GM18526 (cell line): Measurements from ENCODE around the gene RELN.

ENCODE experiments used
- POLR2A ChIP-seq: IDR thresholded peaks from 3 replicates; pipeline ENCODE4 v1.6.1; 2011; ENCODE audit not compliant: insufficient read length; ENCODE audit errors: extremely low read depth

Gene RELN

DNA sequence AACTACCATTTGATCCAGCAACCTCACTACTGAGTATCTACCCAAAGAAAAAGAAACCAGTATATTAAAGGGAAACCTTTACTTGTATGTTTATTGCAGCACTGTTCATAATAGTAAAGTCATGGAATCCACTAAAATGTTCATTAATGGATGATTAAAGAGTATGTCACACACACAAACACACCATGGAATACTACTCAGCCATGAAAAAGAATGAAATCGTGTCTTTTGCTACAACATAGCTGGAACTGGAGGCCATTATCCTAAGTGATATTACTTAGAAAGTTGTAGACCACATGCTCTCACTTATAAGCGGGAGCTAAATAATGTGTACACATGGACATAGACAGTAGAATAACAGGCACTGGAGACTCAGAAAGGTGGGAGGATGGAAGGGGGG lies 340.4 kb downstream of the RELN start:
- no peak for TF ChIP-seq POLR2A

DNA sequence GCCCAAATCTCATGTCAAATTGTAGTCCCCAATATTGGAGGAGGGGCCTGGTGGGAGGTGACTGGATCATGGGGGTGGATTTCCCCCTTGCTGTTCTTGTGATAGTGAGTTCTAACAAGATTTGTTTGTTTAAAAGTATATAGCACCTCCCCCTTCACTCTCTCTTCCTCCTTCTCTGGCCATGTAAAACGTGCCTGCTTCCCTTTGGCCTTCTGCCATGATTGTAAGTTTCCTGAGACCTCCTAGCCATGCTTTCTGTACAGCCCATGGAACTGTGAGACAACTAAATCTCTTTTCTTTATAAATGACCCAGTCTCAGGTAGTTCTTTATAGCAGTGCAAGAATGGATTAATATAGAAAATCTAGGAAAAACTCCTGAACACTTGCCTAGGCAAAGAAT lies 341.3 kb downstream of the RELN start:
- TF ChIP-seq POLR2A: no peak

DNA sequence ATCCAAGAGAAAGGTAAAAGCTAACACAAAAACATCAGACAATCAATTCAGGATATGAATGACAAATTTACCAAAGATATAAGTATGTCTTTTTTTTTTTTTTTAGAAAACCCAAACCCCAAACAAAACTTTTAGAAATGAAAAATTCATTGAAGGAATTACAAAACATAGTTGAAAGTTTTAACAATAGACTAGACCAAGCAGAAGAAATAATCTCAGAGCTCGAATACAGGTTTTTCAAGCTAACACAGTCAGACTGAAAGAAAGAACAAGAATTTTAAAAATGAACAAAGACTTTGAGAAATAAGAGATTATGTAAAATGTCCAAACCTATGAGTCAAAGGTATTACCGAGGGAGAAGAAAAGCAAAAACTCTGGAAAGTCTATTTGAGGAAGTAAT lies 345.1 kb downstream of the RELN start:
- no peak for TF ChIP-seq POLR2A

DNA sequence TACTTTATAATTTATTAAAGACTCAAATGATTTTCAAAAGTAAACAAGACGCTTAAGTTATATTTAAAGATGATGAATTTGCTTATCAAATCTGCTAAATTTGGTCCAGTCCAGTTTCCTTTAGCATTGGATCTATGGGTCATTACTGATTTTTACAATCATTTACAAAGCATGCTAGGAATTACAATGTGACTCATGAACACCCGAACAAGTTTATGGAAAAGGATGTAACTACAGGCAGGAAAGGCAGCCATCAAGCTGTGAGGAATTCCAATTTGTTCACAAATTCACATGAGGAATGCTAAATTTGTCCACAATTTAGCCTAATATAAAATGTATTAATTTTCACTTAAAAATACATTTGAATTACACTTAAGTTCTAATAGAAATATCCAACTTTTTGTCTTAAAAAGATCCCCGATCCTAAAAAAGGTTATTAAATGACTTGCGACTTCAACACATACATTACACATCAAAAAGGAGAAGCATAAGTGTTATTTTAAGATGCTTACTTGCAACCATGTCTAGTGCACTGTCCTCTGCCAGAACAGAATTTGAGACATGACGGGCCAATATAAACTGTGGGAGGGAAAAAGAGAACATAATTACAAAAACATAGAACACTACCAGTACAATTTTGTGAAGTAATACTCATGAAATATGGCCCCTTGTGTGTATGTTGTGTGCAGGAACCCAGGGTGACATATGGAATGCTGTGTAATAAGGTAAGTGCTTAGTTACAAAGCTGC lies 349.3 kb downstream of the RELN start:
- TF ChIP-seq POLR2A: no peak

DNA sequence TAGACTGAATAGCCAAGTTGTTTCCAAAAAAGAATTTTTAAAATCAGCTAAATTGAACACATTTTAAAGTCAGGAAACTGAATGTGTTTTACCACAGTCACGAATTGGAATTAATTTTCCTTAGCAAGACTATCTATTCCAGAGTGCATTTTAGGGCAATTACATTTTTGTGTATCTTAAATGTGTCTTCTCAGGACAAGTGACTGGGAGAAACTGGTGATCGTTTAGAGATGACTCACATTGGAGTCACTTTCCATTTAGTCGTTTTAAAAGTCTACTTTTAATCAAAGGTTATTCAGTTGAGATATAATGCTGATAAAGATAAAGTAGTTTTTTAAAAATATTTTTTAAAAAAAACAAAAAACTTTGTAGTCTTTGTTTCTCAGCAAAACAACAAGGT lies 351.7 kb downstream of the RELN start:
- no peak for TF ChIP-seq POLR2A

DNA sequence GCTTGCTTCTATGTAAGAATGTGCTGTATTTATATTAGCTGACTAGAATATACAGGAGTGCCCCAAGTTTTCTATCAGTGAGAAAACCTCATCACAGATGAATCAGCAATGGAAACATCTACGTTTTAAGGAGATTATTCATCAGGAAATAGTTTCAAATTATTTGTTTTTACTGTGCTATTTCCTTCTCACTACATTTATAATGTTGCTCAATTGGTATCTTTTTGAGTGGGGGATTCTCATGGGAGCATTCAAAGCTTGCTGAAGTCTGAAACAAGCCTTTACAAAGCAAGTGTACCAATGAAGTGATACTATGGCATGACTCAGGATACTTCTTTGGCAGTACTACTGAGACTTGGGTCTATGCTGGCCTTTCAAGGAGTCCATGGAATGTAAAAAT lies 352.4 kb downstream of the RELN start:
- no peak for TF ChIP-seq POLR2A

DNA sequence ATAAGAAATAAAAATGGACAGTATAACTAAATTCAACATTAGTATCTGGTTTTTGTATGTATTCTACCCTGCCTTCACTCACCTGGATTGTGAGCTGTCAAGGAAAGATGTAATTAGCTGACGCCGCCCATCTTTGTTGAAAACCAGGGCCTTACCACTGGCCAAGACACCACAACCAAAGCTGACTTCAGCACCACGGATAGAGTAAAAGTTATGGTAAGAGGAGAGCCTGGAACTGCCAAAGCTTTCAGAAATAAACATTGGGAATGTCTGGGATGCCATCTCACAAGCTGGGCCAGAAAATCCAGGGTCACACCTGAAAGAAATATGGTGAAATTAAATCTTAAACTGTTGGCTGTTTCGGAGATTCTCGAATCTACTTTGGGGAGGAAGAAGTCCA lies 353.3 kb downstream of the RELN start:
- TF ChIP-seq POLR2A: no peak

DNA sequence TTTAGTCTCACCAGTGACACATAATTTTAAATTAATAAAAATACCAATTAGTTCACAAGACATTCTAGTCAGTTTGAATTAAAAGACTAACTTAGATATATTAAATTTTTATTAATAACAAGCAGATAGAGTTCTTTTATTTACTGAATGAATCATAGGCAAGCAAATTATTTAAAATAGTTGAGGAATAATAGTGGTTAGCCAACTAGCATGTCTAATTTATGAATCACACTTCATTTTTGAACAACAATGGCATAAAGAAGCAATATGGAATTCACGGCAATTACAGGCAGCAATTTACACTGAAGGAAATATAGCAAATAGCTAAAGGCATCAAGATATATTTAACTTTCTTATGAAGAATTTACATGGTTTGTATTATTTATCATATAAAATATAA lies 356.5 kb downstream of the RELN start:
- TF ChIP-seq POLR2A: no peak

DNA sequence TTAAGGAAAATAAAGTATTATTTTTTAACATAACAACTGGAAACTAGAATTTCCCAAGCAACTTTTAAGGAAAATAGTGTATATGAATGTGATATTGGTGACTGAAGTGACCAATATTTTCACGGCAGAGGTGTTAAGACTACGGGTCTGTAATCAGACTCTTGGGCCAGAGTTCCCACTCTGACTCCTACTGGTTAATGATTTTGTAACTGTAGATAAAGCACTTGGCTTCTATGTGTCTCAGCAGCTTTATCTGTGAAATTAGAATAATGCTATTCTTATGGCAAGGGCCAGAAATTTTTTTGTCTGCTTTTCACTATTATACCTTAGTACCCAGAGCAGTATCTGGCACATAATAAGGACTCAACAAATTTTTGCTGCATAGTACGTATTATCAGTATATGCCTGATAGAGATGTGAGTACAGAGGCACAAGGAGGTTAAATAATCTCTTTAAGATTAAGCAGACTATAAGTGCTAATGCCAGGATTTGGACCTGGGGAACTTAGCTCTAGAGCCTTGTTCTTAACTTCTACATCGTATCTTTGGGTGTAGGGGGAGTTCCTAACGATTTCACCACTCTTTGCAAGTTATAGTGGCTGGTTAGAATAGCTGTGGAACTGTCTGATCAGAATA lies 357.3 kb downstream of the RELN start:
- TF ChIP-seq POLR2A: no peak

DNA sequence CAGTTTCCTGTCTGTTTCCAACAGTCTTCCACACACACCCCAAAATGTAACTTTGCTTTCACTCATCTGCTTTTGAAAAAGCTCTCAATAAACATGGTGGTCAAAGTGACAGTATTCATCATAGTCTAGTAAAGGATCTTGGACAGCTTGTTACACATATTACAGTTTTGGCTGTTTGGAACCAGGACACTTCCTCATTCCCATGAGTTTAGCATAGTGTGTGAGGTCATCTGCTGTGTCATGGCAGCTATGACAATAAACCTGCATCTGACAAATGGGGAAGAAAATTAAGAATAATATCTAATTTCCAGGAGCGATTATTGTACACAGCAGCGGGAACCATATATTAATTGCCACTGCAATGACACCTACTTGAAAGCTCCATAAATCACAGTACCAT lies 359.1 kb downstream of the RELN start:
- TF ChIP-seq POLR2A: no peak

DNA sequence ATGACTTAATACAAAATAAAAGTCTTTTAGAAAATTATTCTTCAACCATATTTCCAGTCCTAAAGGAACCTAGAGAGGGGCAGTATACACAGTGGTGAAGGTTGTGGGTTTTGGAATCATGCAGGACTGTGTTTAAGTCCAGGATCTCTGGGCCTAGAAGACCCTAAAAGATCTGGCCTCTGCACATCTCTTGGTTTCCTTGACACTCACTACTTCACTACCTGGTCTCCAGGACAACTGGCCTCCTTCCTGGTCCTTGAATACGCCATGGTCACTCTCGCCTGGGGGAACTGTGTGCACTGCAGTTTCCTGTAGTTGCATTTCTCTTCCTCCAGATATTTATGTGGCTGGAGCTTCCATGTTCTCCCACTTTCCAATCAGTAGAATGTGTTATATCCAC lies 360.7 kb downstream of the RELN start:
- no peak for TF ChIP-seq POLR2A

DNA sequence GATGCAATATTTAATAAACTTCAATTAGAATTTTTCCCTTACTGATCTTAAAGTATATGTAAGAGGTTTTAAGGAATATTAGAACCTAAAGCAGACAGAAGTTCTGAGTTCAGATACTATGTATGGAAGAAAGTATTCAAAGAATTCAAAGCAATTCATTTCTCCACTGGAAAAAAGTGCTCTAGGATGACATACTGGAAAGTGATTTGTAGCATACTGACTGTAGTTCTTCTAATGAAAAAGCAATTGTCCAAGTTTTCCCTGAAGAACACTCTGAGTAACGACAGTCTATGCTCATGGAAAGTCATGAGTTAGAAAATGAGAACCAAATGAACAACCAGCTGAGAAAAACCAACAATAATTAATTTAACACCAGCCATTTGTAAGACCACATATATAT lies 362.7 kb downstream of the RELN start:
- no peak for TF ChIP-seq POLR2A

DNA sequence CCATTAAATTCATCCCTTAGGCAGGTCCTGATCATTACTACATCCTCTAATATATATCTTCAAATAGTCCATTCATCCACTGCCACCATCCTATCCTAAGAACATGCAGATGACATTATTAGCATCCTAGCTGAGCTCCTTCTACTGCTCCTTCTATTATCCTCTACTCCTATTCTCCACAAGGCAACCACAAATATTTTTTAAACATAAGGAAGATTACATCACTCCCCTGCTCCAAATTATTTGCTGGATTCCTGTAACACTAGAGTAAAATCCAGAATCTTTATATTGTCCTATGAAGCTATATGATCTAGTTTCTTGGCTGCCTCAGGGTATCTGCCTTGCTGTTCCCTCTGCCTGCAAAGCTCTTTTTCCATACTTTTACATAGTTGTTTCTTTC lies 367.2 kb downstream of the RELN start:
- no peak for TF ChIP-seq POLR2A

DNA sequence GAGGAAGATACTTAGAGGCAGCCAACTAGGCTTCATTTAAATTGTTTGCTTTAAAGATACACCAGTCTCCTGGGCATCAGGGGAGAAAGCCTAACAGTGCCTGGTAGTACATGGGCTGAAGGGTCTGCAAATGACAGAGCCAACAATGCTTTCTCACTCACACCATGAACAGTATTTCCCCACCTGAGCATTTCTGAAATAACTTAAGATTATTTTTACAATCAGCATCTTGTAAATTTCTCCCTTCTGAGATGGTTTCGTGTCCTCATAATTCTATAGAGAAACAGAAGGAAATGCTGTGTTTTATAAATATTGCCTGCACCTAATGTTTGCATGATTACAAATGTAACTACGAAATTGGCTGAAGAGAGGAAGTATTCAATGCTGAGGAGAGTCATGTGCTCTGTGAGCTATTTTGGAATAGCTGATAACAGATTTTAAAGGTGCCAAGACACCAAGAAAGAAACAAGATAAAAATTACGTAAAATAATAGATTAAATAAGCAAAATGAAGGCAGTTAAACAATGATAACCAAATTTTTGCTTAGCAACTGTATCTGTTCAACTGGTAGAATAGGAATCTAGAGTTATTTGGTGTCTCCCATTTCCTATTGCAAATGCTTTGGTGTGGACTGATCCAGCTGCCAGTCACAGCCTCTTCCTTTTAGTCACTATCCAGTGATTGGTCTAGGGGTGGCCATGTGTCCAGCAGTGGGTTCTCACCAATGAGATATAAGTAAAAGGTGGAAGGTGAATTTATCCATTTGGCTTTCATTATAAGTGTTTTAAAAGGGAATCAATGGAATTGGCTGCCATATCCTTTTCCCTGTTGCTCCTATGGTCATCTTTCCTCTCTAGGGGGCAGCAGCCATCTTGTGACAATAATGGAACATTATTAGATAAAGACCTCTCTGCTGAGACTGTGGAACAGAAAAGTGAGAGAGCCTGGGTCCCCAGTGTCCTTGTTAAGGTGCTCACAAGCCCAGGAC lies 375.5 kb downstream of the RELN start:
- TF ChIP-seq POLR2A: no peak

DNA sequence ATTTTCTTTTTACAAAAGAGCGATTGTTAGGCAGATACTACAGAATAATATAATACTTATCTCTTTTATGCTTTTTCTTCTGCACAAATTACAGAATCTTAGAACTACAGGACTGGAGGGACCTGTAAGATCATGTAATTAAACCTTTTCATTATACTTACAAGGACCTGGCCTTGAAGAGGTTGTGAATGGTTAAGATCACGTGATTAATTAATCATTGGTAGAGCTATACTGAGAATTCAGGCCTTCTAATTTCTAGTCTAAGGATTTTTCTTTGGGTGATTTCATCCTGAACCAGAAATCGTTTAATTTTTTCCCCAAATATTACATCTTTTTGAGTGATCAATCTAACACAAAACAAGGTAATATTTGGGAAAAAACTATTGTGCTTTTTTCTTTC lies 379.7 kb downstream of the RELN start:
- no peak for TF ChIP-seq POLR2A

DNA sequence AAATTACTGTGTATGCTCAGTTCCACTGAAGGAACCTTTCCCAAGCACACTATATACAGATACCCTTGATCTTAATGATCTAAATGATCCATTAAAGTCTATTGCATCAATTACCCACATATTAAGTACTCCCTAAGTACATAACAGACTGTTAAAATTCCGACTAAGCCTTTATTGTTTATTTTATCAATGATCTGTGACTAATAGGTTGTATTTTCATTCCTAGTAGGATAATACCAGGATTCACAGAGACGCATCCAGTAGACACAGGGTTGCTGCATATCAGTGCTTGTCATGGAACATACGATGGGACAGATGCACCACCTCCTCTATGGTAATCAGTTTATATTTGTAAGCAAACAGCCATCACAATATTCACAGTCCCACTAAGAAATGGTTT lies 383.8 kb downstream of the RELN start:
- no peak for TF ChIP-seq POLR2A

DNA sequence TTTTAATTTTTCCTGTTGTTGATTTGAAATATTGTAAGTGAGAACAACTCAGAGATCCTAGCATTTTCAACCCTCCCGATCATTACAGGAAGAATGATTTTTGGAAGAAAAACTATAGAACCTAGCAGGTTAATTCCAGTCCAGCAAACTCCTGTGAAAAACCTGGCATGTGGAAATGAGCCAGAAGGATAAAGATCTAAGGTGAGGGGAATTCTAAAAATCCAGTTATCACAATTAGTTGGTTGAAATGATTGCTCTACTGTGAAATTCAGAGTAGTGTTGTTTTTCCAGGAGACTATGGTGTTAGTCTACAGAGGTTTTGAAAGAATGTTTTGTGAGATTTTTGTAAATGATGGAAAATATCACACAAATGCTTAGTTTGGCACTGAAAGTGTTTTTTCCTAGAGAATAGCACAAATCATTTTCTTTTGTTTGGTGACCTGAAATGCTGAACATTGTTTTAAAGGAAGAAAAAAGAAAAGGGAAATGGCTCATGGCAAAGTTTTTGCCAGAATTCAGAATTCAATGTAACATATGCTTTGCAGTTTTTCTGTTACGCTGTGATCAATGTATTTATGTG lies 391.0 kb downstream of the RELN start:
- TF ChIP-seq POLR2A: no peak
